Parathyroid adenoma (tissue), 2 donors: ENCODE measurements around the gene ELL.
A peak's percentile ranks its signal among the peaks of the same experiment; 100 is the strongest.

Experiments used
- H2AFZ ChIP-seq: fragments of 300-600 bp; sonication (generic); one replicate; pipeline ENCODE4 v1.7.0; 2017; ENCODE audit warnings: antibody characterized with exemption, mild to moderate bottlenecking
- H3K27ac ChIP-seq: fragments of 300-600 bp; sonication (generic); one replicate; pipeline ENCODE4 v1.7.0; 2017
- H3K27me3 ChIP-seq: fragments of 300-600 bp; sonication (generic); one replicate; pipeline ENCODE4 v1.7.0; 2017; ENCODE audit warnings: low read length; ENCODE audit not compliant: control insufficient read depth, insufficient read depth
- H3K36me3 ChIP-seq: fragments of 300-600 bp; sonication (generic); one replicate; pipeline ENCODE4 v1.7.0; 2017; ENCODE audit warnings: low read length; ENCODE audit not compliant: control insufficient read depth, insufficient read depth
- H3K4me1 ChIP-seq: fragments of 300-600 bp; sonication (generic); one replicate; pipeline ENCODE4 v1.7.0; 2017; ENCODE audit warnings: control low read depth
- H3K4me2 ChIP-seq: fragments of 300-600 bp; sonication (generic); one replicate; pipeline ENCODE4 v1.7.0; 2017; ENCODE audit warnings: low read length
- H3K4me3 ChIP-seq: fragments of 300-600 bp; sonication (generic); one replicate; pipeline ENCODE4 v1.7.0; 2017; ENCODE audit warnings: low read depth, low read length
- H3K79me2 ChIP-seq: fragments of 300-600 bp; sonication (generic); one replicate; pipeline ENCODE4 v1.7.0; 2017; ENCODE audit warnings: control low read depth
- H3K9ac ChIP-seq: fragments of 300-600 bp; sonication (generic); one replicate; pipeline ENCODE4 v1.7.0; 2017; ENCODE audit warnings: mild to moderate bottlenecking
- H3K9me3 ChIP-seq: fragments of 300-600 bp; sonication (generic); one replicate; pipeline ENCODE4 v1.7.0; 2017; ENCODE audit warnings: low read length; ENCODE audit not compliant: control insufficient read depth
- TF ChIP-seq, protein P1 (sequence below): fragments of 300-600 bp; sonication (generic); IDR thresholded peaks from one replicate; pipeline ENCODE4 v1.7.0; 2017; ENCODE audit warnings: antibody characterized with exemption, mild to moderate bottlenecking
- donor health status: primary hyperparathyroidism.

Gene ELL

DNA sequence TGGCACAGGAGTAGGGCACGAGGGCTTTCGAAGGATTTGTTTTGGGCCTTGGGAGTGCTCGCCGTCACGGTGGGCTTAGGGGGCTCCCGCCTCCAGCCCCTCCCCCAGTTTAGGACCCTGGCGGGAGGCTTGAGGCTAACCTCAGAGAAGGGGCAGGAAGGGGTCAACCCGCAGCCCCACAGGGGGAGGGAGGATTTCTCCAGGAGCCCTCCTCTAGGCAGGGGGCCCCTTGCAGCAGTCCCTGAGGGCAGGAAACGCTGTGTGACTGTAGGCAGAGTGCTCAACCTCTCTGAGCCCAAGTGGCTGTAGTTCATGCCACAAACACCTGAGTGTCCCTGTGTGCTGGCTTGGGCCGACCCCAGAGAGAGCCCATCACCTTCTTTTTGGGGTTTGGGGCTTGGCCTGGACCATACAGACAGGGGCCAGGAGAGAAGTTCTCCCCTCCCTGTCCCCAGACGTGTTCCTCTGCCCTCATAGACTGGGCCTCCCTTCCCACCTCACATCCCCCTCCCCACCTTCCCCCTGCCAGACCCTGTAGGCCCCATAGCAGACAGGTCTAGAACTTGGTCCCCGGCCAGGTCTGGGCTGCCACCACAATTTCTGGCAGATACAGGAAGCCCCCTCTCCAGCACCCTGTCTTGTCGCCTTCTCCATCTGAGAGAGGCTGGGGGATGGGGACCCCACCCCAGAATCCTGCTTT is 92.0 kb downstream of the ELL start:
- H3K4me2 ChIP-seq = peak overlapping the region; percentile 69
- peaks cover 22% of the 10 kb centered on the region for H3K4me1 ChIP-seq
- H3K36me3 ChIP-seq = no peaks in the 10 kb centered on the region
- no peak overlapping the region for H3K9ac ChIP-seq
- peaks cover 7% of the 10 kb centered on the region for H3K79me2 ChIP-seq
- no peaks in the 10 kb centered on the region for H3K9me3 ChIP-seq
- no peak overlapping the region for H3K27ac ChIP-seq
- no peak overlapping the region for H2AFZ ChIP-seq
- no peaks in the 10 kb centered on the region for H3K27me3 ChIP-seq
- peak overlapping the region; percentile 43 for H3K4me3 ChIP-seq
- TF ChIP-seq, protein P1, sequence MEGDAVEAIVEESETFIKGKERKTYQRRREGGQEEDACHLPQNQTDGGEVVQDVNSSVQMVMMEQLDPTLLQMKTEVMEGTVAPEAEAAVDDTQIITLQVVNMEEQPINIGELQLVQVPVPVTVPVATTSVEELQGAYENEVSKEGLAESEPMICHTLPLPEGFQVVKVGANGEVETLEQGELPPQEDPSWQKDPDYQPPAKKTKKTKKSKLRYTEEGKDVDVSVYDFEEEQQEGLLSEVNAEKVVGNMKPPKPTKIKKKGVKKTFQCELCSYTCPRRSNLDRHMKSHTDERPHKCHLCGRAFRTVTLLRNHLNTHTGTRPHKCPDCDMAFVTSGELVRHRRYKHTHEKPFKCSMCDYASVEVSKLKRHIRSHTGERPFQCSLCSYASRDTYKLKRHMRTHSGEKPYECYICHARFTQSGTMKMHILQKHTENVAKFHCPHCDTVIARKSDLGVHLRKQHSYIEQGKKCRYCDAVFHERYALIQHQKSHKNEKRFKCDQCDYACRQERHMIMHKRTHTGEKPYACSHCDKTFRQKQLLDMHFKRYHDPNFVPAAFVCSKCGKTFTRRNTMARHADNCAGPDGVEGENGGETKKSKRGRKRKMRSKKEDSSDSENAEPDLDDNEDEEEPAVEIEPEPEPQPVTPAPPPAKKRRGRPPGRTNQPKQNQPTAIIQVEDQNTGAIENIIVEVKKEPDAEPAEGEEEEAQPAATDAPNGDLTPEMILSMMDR = no peak

DNA sequence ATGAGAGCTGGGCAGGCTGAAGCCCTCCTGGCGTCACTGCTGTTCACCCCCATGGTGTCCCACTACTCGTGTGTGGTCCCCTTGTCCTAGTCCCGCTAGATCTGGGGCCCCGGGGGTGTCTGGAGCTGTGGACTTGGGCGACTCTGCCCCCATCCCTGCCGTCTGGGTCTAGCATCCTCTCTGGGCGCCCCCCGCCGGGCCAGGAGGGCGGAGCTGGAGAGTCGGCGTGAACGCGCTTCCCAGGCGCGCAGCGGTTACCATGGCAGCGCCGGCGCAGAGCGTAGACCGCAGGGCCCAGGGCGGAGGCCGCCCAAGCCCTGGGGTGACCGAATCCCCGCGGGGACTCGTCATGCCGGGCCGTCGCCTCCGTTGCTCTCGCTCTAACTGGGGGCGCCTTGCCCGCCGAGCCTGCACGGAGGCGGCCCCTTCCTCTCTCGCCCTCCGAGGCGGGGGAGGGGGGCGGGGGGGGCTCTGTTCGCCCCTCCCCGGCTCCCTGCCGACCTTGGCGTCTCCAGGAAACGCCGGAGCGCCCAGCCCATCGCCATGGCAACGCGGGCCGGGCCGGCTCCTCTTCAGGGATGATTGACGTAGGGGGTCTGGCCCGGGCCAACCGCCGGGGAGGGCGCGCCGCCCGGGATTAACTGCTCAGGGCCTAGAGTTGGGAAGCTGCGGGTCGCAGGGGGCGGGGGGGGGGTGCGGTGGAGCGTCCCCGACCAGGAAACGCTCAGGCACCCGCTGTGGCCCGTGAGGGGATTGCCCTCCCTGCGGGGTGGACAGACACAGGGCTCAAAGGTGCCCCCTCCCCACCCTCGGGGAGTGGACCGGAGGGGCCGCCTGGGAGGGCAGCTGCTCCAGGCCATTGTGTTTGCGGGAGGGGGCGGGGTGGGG is 92.8 kb downstream of the ELL start:
- no peaks in the 10 kb centered on the region for H3K9me3 ChIP-seq
- peak overlapping the region; percentile 43 for H3K4me3 ChIP-seq
- no peaks in the 10 kb centered on the region for H3K36me3 ChIP-seq
- H2AFZ ChIP-seq = peak overlapping the region; percentile 71
- TF ChIP-seq, protein P1 = no peak
- peak overlapping the region; percentile 69 for H3K4me2 ChIP-seq
- H3K9ac ChIP-seq = no peak overlapping the region
- H3K27ac ChIP-seq = peak overlapping the region; percentile 71
- peaks cover 7% of the 10 kb centered on the region for H3K79me2 ChIP-seq
- no peaks in the 10 kb centered on the region for H3K27me3 ChIP-seq
- peaks cover 22% of the 10 kb centered on the region for H3K4me1 ChIP-seq

DNA sequence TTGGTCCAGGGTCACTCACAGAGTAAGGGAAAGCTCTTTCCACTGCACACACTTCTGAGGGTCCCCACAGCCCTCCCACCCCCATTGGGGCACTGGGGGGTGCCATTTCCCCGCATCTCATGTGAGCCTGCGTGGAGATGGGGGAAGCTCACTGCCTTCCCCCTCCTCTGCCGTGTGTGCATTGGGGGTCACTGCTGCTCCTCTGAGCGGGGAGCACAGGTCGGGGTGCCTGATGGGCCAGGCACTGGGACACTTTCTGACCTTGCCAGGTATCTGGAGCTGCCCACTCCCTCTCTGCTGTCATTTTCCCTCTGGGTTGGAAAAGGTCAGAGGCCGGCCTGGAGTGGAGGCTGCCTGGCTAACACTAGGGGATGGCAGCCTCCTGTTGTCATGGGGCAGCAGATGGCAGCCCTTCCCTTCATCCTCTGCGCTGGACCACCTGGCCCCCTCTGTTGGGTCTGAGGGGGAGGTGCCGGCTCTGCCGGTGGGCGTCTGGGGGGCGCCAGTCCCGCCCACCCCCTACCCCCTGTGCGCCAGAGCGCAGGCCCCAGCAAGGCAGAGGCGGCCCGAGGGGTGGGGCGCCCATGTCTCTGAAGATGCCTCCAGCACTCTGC is 93.6 kb downstream of the ELL start:
- peaks cover 24% of the 10 kb centered on the region for H3K4me1 ChIP-seq

DNA sequence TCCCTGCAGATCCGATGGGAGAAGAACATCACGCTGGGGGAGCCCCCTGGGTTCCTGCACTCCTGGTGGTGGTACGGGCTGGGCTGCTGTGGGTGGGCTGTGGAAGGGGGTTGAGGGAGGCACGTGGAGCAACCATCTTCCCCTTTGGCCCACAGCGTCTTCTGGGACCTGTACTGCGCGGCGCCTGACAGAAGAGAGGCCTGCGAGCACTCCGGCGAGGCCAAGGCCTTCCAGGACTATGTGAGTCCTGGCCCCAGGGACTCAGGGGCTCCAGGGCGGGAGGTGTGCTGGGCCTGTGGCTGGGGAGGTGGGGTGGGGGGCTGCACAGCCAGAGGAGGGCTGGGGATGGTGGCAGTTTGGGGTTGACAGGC is 94.1 kb downstream of the ELL start:
- Histone ChIP-seq H3K79me2 (peaks cover 7% of the 10 kb centered on the region), H3K27me3 (no peaks in the 10 kb centered on the region), H3K4me3 (no peak overlapping the region), H3K36me3 (no peaks in the 10 kb centered on the region), H3K27ac (no peak overlapping the region), H3K4me1 (peaks cover 24% of the 10 kb centered on the region), H2AFZ (no peak overlapping the region), H3K9ac (no peak overlapping the region), H3K4me2 (no peak overlapping the region), H3K9me3 (no peaks in the 10 kb centered on the region)
- TF ChIP-seq, protein P1 = no peak

More for the DNA sequence above, 93.6 kb downstream of the ELL start:
- Histone ChIP-seq H3K4me2 (peak overlapping the region; percentile 69), H3K4me3 (peak overlapping the region; percentile 43), H3K79me2 (peaks cover 7% of the 10 kb centered on the region), H2AFZ (no peak overlapping the region), H3K27me3 (no peaks in the 10 kb centered on the region), H3K9me3 (no peaks in the 10 kb centered on the region), H3K9ac (no peak overlapping the region), H3K27ac (no peak overlapping the region), H3K36me3 (no peaks in the 10 kb centered on the region)
- TF ChIP-seq, protein P1 = no peak
